Hepatocyte (in vitro differentiated cells): ENCODE results near the gene SPOCD1.

Experiments used
- CTCF ChIP-seq: fragments of 200-600 bp; sonication (generic); IDR thresholded peaks from 2 replicates; pipeline ENCODE4 v1.5.1; 2016; ENCODE audit warnings: antibody characterized with exemption, mild to moderate bottlenecking; ENCODE audit not compliant: poor library complexity
- EZH2 ChIP-seq: fragments of 200-600 bp; sonication (generic); IDR thresholded peaks from 2 replicates; pipeline ENCODE4 v1.6.1; 2016; ENCODE audit warnings: antibody characterized with exemption, mild to moderate bottlenecking, borderline replicate concordance
- EZH2phosphoT487 ChIP-seq: fragments of 200-600 bp; sonication (generic); IDR thresholded peaks from one replicate; pipeline ENCODE4 v1.6.1; 2018; ENCODE audit warnings: antibody characterized with exemption, mild to moderate bottlenecking, low read depth, moderate library complexity; ENCODE audit not compliant: unreplicated experiment, severe bottlenecking

GRCh38 chr1:31775210-31775999, 40.4 kb downstream of the SPOCD1 start:
- TF ChIP-seq EZH2phosphoT487: no peak
- TF ChIP-seq CTCF: no peak
- TF ChIP-seq EZH2: no peak
